AG10803 (cell line): Measurements from ENCODE around the gene HSPA12B.
A peak's percentile ranks its signal among the peaks of the same experiment; 100 is the strongest.
"Not testable (repeated sequence)": the region's sequence is repeated elsewhere in the genome, so short reads cannot be mapped to it uniquely, and the experiment has no call there.

Experiments
- DNase-seq: peaks from one replicate; pipeline ENCODE4 v3.0.0; 2010; ENCODE audit warnings: low read depth
- H3K4me3 ChIP-seq: 2 replicates; pipeline ENCODE4 v1.5.1; 2011; ENCODE audit warnings: mild to moderate bottlenecking, low read length, control low read depth
- TF ChIP-seq, protein P1 (sequence below): conservative IDR thresholded peaks from 2 replicates; pipeline ENCODE4 v1.5.1; 2011; ENCODE audit warnings: mild to moderate bottlenecking, low read length, control low read depth, inconsistent platforms

Gene HSPA12B

DNA sequence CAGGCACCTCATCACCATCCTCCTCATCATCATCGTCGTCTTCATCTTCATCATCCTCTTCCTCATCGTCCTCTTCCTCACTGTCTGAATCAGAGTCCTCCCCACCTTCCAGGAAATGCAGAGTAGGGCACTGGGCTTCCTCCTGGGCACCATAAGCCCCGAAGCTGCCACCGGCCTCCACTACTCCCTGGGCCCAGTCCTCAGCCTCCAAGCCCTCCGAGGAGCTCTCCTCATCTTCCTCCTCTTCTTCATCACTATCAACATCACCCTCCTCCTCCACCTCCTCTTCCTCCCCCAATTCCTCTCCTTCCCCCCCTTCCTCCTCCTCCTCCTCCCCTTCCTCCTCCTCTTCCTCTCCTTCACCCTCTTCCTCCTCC is 52.4 kb downstream of the HSPA12B start:
- H3K4me3 ChIP-seq: peak overlapping the region; percentile 80
- no peak for DNase-seq
- TF ChIP-seq, protein P1, sequence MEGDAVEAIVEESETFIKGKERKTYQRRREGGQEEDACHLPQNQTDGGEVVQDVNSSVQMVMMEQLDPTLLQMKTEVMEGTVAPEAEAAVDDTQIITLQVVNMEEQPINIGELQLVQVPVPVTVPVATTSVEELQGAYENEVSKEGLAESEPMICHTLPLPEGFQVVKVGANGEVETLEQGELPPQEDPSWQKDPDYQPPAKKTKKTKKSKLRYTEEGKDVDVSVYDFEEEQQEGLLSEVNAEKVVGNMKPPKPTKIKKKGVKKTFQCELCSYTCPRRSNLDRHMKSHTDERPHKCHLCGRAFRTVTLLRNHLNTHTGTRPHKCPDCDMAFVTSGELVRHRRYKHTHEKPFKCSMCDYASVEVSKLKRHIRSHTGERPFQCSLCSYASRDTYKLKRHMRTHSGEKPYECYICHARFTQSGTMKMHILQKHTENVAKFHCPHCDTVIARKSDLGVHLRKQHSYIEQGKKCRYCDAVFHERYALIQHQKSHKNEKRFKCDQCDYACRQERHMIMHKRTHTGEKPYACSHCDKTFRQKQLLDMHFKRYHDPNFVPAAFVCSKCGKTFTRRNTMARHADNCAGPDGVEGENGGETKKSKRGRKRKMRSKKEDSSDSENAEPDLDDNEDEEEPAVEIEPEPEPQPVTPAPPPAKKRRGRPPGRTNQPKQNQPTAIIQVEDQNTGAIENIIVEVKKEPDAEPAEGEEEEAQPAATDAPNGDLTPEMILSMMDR: no peak

DNA sequence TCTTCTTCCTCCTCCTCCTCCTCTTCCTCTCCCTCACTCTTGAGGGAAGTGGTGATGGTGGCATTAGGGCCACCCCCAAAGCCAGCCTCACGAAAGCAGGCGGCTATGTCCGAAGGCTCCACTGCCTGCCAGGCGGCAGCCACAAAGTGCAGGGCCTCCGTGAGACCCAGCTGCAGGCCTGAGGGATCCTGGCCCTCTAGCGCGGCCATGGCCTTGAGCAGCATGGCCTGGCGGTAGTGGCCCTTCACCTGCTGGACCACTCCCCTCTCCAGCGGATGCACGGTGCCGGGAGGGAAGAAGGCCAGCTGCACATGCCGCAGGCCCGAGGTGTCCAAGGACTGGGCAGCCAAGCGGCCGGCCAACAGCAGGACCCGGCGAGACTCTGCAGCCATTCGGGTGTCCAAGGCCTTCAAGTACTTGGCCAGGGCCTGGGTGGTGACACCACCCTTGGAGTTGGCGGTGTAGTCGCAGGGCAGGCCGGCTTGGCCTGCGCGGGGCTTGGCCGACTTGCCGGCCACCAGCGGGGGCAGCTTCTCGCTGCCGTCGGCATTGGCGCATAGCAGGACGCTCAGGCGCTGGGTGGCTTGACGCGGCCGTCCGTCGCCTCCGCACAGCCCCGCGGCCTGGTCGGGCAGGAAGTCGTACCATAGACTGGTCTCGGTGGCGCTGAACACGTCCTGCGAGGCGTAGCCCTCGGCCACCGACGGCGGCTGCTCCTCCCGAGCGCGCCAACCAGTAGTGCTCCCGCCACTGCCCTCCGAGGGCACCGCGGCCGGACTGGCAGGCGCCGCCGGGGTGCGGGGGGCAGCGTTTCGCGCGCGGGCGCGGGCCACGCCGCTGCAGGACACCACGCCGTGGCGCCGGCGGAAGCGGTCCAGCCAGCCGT is 53.0 kb downstream of the HSPA12B start:
- TF ChIP-seq, protein P1: no peak
- DNase-seq: peak; percentile 24
- H3K4me3 ChIP-seq: peak overlapping the region; percentile 80

DNA sequence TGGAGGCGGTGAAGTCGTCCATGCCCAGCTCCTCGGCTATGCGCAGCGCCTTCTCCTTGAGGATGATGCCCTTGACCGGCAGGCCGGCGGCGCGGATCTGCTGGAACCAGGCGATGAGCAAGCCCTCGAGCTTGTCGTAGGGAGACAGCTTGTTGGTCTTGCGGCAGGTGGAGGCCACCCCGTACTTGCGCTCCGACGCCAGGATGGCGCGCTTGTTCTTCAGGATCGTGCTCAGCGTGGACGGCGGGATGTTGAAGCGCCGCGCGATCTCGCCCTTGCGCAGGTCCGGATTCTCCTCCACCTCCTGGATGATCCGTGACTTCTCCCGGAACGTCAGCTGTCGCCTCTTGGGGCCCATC is 53.6 kb downstream of the HSPA12B start:
- DNase-seq: peak; percentile 52
- peak overlapping the region; percentile 80 for H3K4me3 ChIP-seq
- TF ChIP-seq, protein P1: no peak

DNA sequence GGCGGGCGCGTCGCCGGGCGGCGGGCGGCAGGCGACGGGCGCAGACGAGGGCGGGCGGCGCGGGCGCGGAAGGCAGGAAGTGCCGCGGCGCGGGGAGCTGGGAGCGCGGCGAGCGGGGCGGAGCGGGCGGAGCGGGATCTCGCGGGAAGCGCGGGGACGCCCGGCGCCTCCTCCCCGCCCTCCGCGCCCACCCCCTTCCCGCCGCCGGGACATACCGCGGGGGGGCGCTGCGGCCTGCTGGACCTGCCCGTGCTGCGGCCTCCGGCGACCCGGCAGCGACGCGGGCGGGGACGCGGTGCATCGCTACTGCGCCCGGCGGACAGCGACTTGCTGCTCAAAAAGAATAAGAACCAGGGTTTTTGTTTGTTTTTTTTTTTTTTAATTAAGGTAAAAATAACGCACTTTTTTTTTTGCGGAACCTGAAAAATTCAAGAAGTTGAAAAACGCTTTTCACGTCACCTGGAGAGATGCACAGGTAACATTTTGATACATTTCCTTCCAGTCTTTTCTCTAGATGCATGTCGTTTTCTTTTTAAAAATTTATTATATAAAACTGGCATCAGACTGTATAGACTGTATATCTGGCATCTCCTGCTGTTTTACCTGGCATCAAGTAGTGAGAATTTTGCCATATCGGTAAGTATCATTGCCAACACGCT is 54.3 kb downstream of the HSPA12B start, which contains the start of gene CENPB:
CENPB (minus strand) TSS at position 76 of the 659 bp plus-strand sequence. CDS start 257 bp downstream, outside the sequence.
- TF ChIP-seq, protein P1: peak; percentile 52
- peak within 1 kb of the TSS; percentile 80 for H3K4me3 ChIP-seq
- DNase-seq: peak; percentile 81

DNA sequence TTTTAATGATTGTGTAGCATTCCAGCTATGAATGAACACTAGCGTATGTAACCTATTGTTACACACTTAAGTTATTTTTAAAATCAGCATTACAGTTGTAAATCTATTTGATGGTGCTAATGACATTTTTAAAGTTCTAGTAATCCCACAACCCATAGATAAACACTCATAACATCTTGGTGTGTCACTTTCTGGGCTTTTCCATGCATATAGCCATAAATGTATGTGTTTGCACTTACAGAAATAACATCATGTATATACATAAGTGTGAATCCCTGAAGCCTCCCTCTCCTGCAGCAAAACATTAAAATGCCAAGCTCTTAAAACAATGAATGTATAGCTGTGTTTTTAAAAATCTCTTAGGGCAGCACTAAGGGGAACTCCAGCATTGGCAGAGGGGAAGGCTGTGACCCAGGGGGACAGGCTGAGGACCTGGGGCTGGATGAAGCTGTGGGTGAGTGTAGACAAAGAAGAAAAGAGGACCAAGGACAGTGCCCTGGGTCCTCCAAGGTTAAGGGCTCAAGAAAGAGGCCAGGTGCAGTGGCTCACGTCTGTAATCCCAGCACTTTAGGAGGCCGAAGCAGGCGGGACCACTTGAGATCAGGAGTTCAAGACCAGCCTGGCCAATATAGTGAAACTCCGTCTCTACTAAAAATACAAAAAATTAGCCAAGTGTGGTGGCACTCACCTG is 55.0 kb downstream of the HSPA12B start:
- DNase-seq: no peak
- TF ChIP-seq, protein P1: no peak
- peak overlapping the region; percentile 47 for H3K4me3 ChIP-seq

DNA sequence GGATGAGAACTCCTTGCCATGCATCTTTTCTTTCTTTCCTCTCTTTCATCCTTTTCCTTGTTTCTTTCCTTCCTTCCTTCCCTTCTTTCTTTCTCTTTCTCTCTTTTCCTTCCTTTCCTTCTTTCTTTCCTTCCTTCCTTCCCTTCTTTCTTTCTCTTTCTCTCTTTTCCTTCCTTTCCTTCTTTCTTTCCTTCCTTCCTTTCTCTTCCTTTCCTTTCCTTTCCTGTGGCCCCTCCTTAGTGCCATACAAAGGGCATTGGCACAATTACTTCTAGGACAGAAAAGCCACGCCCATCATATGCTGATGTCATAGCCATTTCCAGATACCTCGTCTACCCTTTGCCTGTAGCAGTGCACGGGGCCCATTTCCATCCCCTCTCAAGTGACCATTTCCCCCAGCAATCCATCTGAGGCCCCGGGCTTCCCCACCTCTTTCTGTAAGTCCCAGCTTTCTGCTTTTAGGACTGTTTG is 56.2 kb downstream of the HSPA12B start:
- DNase-seq: no peak
- no peak overlapping the region for H3K4me3 ChIP-seq
- TF ChIP-seq, protein P1: no peak

DNA sequence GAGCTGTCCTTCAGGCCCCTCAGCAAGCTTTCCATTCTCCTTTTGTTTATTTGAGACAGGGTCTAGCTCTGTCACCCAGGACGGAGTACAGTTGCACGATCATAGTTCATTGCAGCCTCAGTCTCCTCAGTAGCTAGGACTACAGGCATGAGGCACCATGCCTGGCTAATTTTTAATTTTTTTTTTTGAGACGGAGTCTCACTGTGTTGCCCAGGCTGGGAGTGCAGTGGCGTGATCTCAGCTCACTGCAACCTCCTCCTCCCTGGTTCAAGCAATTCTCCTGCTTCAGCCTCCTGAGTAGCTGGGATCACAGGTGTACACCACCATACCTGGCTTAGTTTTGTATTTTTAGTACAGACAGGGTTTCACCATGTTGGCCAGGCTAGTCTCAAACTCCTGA is 56.7 kb downstream of the HSPA12B start:
- DNase-seq: not testable (repeated sequence)

DNA sequence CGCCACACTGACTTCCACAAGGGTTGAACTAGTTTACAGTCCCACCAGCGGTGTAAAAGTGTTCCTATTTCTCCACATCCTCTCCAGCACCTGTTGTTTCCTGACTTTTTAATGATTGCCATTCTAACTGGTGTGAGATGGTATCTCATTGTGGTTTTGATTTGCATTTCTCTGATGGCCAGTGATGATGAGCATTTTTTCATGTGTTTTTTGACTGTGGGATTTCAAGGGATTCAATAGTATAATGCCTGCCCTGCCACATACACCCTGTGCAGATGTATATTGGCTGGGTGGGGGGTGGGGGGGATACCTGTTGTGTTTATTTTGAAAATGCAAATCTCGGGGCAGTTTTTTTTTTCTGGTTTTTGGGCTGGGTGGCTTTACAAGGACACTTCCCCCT is 61.7 kb downstream of the HSPA12B start:
- DNase-seq, H3K4me3 ChIP-seq: not testable (repeated sequence)

More for the DNA sequence above, 56.7 kb downstream of the HSPA12B start:
- H3K4me3 ChIP-seq: not testable (repeated sequence)
